Measurements from ENCODE around the gene OVCH2. TPM values are rescaled to one million over a fixed set of nuclear protein-coding genes. Genes with fewer than 3 reads are reported as not detected.
"Not testable (repeated sequence)": the region's sequence is repeated elsewhere in the genome, so short reads cannot be mapped to it uniquely, and the experiment has no call there.

The OVCH2 gene
- under 1 TPM in 2 of 8 experiments, not detected in 6; 0.56 to 0.58 TPM for total RNA-seq

- Histone ChIP-seq H3K27ac (no peak within 1 kb of the TSS), H3K4me1 (replicated peaks in 1 of 2) (no peaks in the 10 kb centered on the region), H3K4me3 (no peak within 1 kb of the TSS)
- in situ Hi-C loops (cut with MboI; ENCODE audit: low pct_unique_long_range_greater_than_20kb in 2 of 9, low sequenced_read_pairs in 9 of 9, unreplicated experiment in 9 of 9), result no loop called here
- WGBS, 10 experiments, result 19 to 100% (median 75%) methylated on average over 1 to 2 of the region's 2 CpGs; no CpG with 5 or more reads in 2 of the 10 experiments
- no peak for ATAC-seq (replicated peaks in 6 of 8)
Measured at GRCh38 chr11:7706377-7706776, at the start of gene OVCH2. TSS of gene OVCH2 (minus strand) at chr11:7706477. CDS start at chr11:7706394, 83 bp downstream.

- ATAC-seq (replicated peaks in 6 of 8), result peak in 2 of 8 experiments; percentile 27 to 28
- 0 to 100% (median 79%) methylated on average over 1 to 2 of the region's 2 CpGs; no CpG with 5 or more reads in 2 of the 10 experiments for WGBS, 10 experiments
- H3K27ac ChIP-seq, result no peak overlapping the region
- in situ Hi-C loops (cut with MboI; ENCODE audit: low pct_unique_long_range_greater_than_20kb in 2 of 9, low sequenced_read_pairs in 9 of 9, unreplicated experiment in 9 of 9), result no loop called here
- H3K4me1 ChIP-seq (replicated peaks in 1 of 2), result no peaks in the 10 kb centered on the region
- no peak overlapping the region for H3K4me3 ChIP-seq
Measured at GRCh38 chr11:7749456-7749855, 43.2 kb upstream of the OVCH2 start.

- H3K27ac ChIP-seq; H3K4me1 ChIP-seq (replicated peaks in 1 of 2); H3K4me3 ChIP-seq; ATAC-seq (replicated peaks in 6 of 8); in situ Hi-C loops (cut with MboI; ENCODE audit: low pct_unique_long_range_greater_than_20kb in 2 of 9, low sequenced_read_pairs in 9 of 9, unreplicated experiment in 9 of 9): not testable (repeated sequence)
- WGBS, 10 experiments, result no CpG with 5 or more reads among the region's 14 CpGs
Measured at GRCh38 chr11:7734767-7735166, 28.5 kb upstream of the OVCH2 start.

GRCh38 chr11:7714786-7715185 is 8.5 kb upstream of the OVCH2 start:
- no peak overlapping the region for H3K4me3 ChIP-seq
- no peak overlapping the region for H3K27ac ChIP-seq
- WGBS, 10 experiments, result 0 to 94% (median 55%) methylated on average over 1 to 3 of the region's 3 CpGs; no CpG with 5 or more reads in 2 of the 10 experiments
- H3K4me1 ChIP-seq (replicated peaks in 1 of 2), result no peaks in the 10 kb centered on the region
- in situ Hi-C loops (cut with MboI; ENCODE audit: low pct_unique_long_range_greater_than_20kb in 2 of 9, low sequenced_read_pairs in 9 of 9, unreplicated experiment in 9 of 9), result no loop called here
- ATAC-seq (replicated peaks in 6 of 8), result no peak

- WGBS, 10 experiments, result 0 to 100% (median 76%) methylated on average over 1 to 5 of the region's 5 CpGs; no CpG with 5 or more reads in 1 of the 10 experiments
- H3K4me1 ChIP-seq (replicated peaks in 1 of 2), result no peaks in the 10 kb centered on the region
- ATAC-seq (replicated peaks in 6 of 8), result no peak
- H3K4me3 ChIP-seq, result no peak overlapping the region
- in situ Hi-C loops (cut with MboI; ENCODE audit: low pct_unique_long_range_greater_than_20kb in 2 of 9, low sequenced_read_pairs in 9 of 9, unreplicated experiment in 9 of 9), result no loop called here
- H3K27ac ChIP-seq, result no peak overlapping the region
Measured at GRCh38 chr11:7703740-7704139, 2.5 kb downstream of the OVCH2 start.

- in situ Hi-C loops (cut with MboI; ENCODE audit: low pct_unique_long_range_greater_than_20kb in 2 of 9, low sequenced_read_pairs in 9 of 9, unreplicated experiment in 9 of 9), result loop anchor here in 4 of 9 experiments (25.0 kb wide), 3 partner anchors 559 to 609 kb away; partner anchors contain the start of gene RBMXL2 (in 2 of the 4)
- no peak for ATAC-seq (replicated peaks in 6 of 8)
- no peaks in the 10 kb centered on the region for H3K4me1 ChIP-seq (replicated peaks in 1 of 2)
- no peak overlapping the region for H3K27ac ChIP-seq
- WGBS, 10 experiments, result 17 to 100% (median 62%) methylated on average over 1 to 5 of the region's 5 CpGs; no CpG with 5 or more reads in 3 of the 10 experiments
- no peak overlapping the region for H3K4me3 ChIP-seq
Measured at GRCh38 chr11:7696424-7696823, 9.9 kb downstream of the OVCH2 start.

- Histone ChIP-seq H3K4me1 (replicated peaks in 1 of 2) (no peaks in the 10 kb centered on the region), H3K4me3 (no peak overlapping the region), H3K27ac (no peak overlapping the region)
- WGBS, 10 experiments, result 47 to 92% (median 77%) methylated on average over 2 to 3 of the region's 3 CpGs; no CpG with 5 or more reads in 2 of the 10 experiments
- in situ Hi-C loops (cut with MboI; ENCODE audit: low pct_unique_long_range_greater_than_20kb in 2 of 9, low sequenced_read_pairs in 9 of 9, unreplicated experiment in 9 of 9), result loop anchor here in 4 of 9 experiments (25.0 kb wide), 3 partner anchors 557 to 607 kb away; partner anchors contain the start of gene RBMXL2 (in 2 of the 4)
- ATAC-seq (replicated peaks in 6 of 8), result no peak
Measured at GRCh38 chr11:7694235-7694634, 12.0 kb downstream of the OVCH2 start.

- Histone ChIP-seq H3K4me1 (replicated peaks in 1 of 2) (no peaks in the 10 kb centered on the region), H3K4me3 (no peak overlapping the region), H3K27ac (no peak overlapping the region)
- in situ Hi-C loops (cut with MboI; ENCODE audit: low pct_unique_long_range_greater_than_20kb in 2 of 9, low sequenced_read_pairs in 9 of 9, unreplicated experiment in 9 of 9), result loop anchor here in 4 of 9 experiments (25.0 kb wide), 3 partner anchors 555 to 605 kb away; partner anchors contain the start of gene RBMXL2 (in 2 of the 4)
- ATAC-seq (replicated peaks in 6 of 8), result no peak
- WGBS, 10 experiments, result 0 to 100% (median 89%) methylated on average over 1 to 3 of the region's 3 CpGs; no CpG with 5 or more reads in 2 of the 10 experiments
Measured at GRCh38 chr11:7692426-7692825, 13.9 kb downstream of the OVCH2 start.

GRCh38 chr11:7691759-7692350 is 14.4 kb downstream of the OVCH2 start:
- Histone ChIP-seq H3K27ac (no peak overlapping the region), H3K4me3 (no peak overlapping the region), H3K4me1 (replicated peaks in 1 of 2) (no peaks in the 10 kb centered on the region)
- 58 to 90% (median 79%) methylated on average over 2 to 6 of the region's 6 CpGs; no CpG with 5 or more reads in 1 of the 10 experiments for WGBS, 10 experiments
- in situ Hi-C loops (cut with MboI; ENCODE audit: low pct_unique_long_range_greater_than_20kb in 2 of 9, low sequenced_read_pairs in 9 of 9, unreplicated experiment in 9 of 9), result loop anchor here in 4 of 9 experiments (25.0 kb wide), 3 partner anchors 555 to 605 kb away; partner anchors contain the start of gene RBMXL2 (in 2 of the 4)
- ATAC-seq (replicated peaks in 6 of 8), result no peak

- in situ Hi-C loops (cut with MboI; ENCODE audit: low pct_unique_long_range_greater_than_20kb in 2 of 9, low sequenced_read_pairs in 9 of 9, unreplicated experiment in 9 of 9), result loop anchor here in 4 of 9 experiments (25.0 kb wide), 3 partner anchors 553 to 603 kb away; partner anchors contain the start of gene RBMXL2 (in 2 of the 4)
- no peak overlapping the region for H3K4me3 ChIP-seq
- peak in 5 of 8 experiments; percentile 61 to 88 (median 82) for ATAC-seq (replicated peaks in 6 of 8)
- H3K27ac ChIP-seq, result no peak overlapping the region
- no peaks in the 10 kb centered on the region for H3K4me1 ChIP-seq (replicated peaks in 1 of 2)
- 23 to 100% (median 53%) methylated on average over 1 to 6 of the region's 6 CpGs; no CpG with 5 or more reads in 1 of the 10 experiments for WGBS, 10 experiments
Measured at GRCh38 chr11:7690648-7691047, 15.6 kb downstream of the OVCH2 start.

- H3K4me1 ChIP-seq (replicated peaks in 1 of 2), result no peaks in the 10 kb centered on the region
- WGBS, 10 experiments, result 0 to 90% (median 63%) methylated on average over 1 to 3 of the region's 4 CpGs; no CpG with 5 or more reads in 1 of the 10 experiments
- H3K4me3 ChIP-seq, result no peak overlapping the region
- in situ Hi-C loops (cut with MboI; ENCODE audit: low pct_unique_long_range_greater_than_20kb in 2 of 9, low sequenced_read_pairs in 9 of 9, unreplicated experiment in 9 of 9), result loop anchor here in 4 of 9 experiments (25.0 kb wide), 3 partner anchors 552 to 602 kb away; partner anchors contain the start of gene RBMXL2 (in 2 of the 4)
- H3K27ac ChIP-seq, result no peak overlapping the region
- no peak for ATAC-seq (replicated peaks in 6 of 8)
Measured at GRCh38 chr11:7689239-7689638, 17.0 kb downstream of the OVCH2 start.

GRCh38 chr11:7688238-7688826 is 17.9 kb downstream of the OVCH2 start:
- ATAC-seq (replicated peaks in 6 of 8), result peak in 3 of 8 experiments; percentile 34 to 61 (median 45)
- in situ Hi-C loops (cut with MboI; ENCODE audit: low pct_unique_long_range_greater_than_20kb in 2 of 9, low sequenced_read_pairs in 9 of 9, unreplicated experiment in 9 of 9), result loop anchor here in 4 of 9 experiments (25.0 kb wide), 3 partner anchors 551 to 601 kb away; partner anchors contain the start of gene RBMXL2 (in 2 of the 4)
- Histone ChIP-seq H3K4me3 (no peak overlapping the region), H3K4me1 (replicated peaks in 1 of 2) (no peaks in the 10 kb centered on the region), H3K27ac (no peak overlapping the region)
- whole genome bisulfite sequencing, 10 experiments, result 0 to 21% (median 6%) methylated on average over 2 to 4 of the region's 4 CpGs; no CpG with 5 or more reads in 1 of the 10 experiments

GRCh38 chr11:7687386-7687785 is 18.9 kb downstream of the OVCH2 start:
- WGBS, 10 experiments, result 71 to 100% (median 100%) methylated on average over 1 of the region's 1 CpG; no CpG with 5 or more reads in 2 of the 10 experiments
- in situ Hi-C loops (cut with MboI; ENCODE audit: low pct_unique_long_range_greater_than_20kb in 2 of 9, low sequenced_read_pairs in 9 of 9, unreplicated experiment in 9 of 9), result loop anchor here in 4 of 9 experiments (25.0 kb wide), 3 partner anchors 550 to 600 kb away; partner anchors contain the start of gene RBMXL2 (in 2 of the 4)
- no peak overlapping the region for H3K4me3 ChIP-seq

More at GRCh38 chr11:7687386-7687785, 18.9 kb downstream of the OVCH2 start:
- no peaks in the 10 kb centered on the region for H3K4me1 ChIP-seq (replicated peaks in 1 of 2)
- H3K27ac ChIP-seq, result no peak overlapping the region
- ATAC-seq (replicated peaks in 6 of 8), result no peak
